MM.1S (cell line): Measurements from ENCODE around the gene LRRC10B.

Experiments used
- DNase-seq: peaks from one replicate; pipeline ENCODE4 v3.0.0-alpha.2; 2015
- H2AFZ ChIP-seq: fragments of 300-600 bp; sonication (generic); 2 replicates; pipeline ENCODE4 v1.6.0; 2016; ENCODE audit warnings: antibody characterized with exemption, low read length
- H3F3A ChIP-seq: fragments of 300-600 bp; sonication (generic); 2 replicates; pipeline ENCODE4 v1.6.1; 2016; ENCODE audit warnings: mild to moderate bottlenecking, antibody characterized with exemption, low read length, moderate library complexity, mixed read lengths; ENCODE audit not compliant: insufficient read depth
- H3K27ac ChIP-seq: fragments of 300-600 bp; sonication (generic); 2 replicates; pipeline ENCODE4 v1.5.1; 2016; ENCODE audit warnings: mild to moderate bottlenecking, low read length
- H3K27me3 ChIP-seq: fragments of 300-600 bp; sonication (generic); replicated peaks from 2 replicates; pipeline ENCODE4 v1.6.0; 2016; ENCODE audit warnings: low read length; ENCODE audit not compliant: insufficient read depth
- H3K36me3 ChIP-seq: fragments of 300-600 bp; sonication (generic); replicated peaks from 2 replicates; pipeline ENCODE4 v1.6.1; 2016; ENCODE audit warnings: mild to moderate bottlenecking, low read length, mixed read lengths; ENCODE audit not compliant: insufficient read depth
- H3K4me1 ChIP-seq: fragments of 300-600 bp; sonication (generic); 2 replicates; pipeline ENCODE4 v1.6.1; 2016; ENCODE audit warnings: low read length, mixed read lengths
- H3K4me2 ChIP-seq: fragments of 300-600 bp; sonication (generic); 2 replicates; pipeline ENCODE4 v1.6.0; 2016; ENCODE audit warnings: low read depth, low read length
- H3K4me3 ChIP-seq: fragments of 300-600 bp; sonication (generic); 2 replicates; pipeline ENCODE4 v1.5.1; 2016; ENCODE audit warnings: low read length, mixed read lengths
- H3K79me2 ChIP-seq: fragments of 300-600 bp; sonication (generic); 2 replicates; pipeline ENCODE4 v1.6.1; 2016; ENCODE audit warnings: mixed run types, low read length, mixed read lengths
- H3K9ac ChIP-seq: fragments of 300-600 bp; sonication (generic); 2 replicates; pipeline ENCODE4 v1.6.1; 2016; ENCODE audit warnings: low read length, mixed read lengths
- H3K9me2 ChIP-seq: fragments of 300-600 bp; sonication (generic); replicated peaks from 2 replicates; pipeline ENCODE4 v1.6.1; 2016; ENCODE audit warnings: mild to moderate bottlenecking, low read length, mixed read lengths; ENCODE audit not compliant: insufficient read depth
- H3K9me3 ChIP-seq: fragments of 300-600 bp; sonication (generic); replicated peaks from 2 replicates; pipeline ENCODE4 v1.6.1; 2016; ENCODE audit warnings: mild to moderate bottlenecking, low read length, mixed read lengths; ENCODE audit not compliant: insufficient read depth
- H4K20me1 ChIP-seq: fragments of 300-600 bp; sonication (generic); 2 replicates; pipeline ENCODE4 v1.6.1; 2016; ENCODE audit warnings: mild to moderate bottlenecking, low read length, moderate library complexity, mixed read lengths; ENCODE audit not compliant: insufficient read depth
- EZH2 ChIP-seq: fragments of 300-600 bp; sonication (generic); optimal IDR thresholded peaks from 2 replicates; pipeline ENCODE3; 2017; ENCODE audit warnings: low read depth, mild to moderate bottlenecking, antibody characterized with exemption, low read length, mixed read lengths
- EZH2phosphoT487 ChIP-seq: fragments of 300-600 bp; sonication (generic); IDR thresholded peaks from 2 replicates; pipeline ENCODE4 v1.6.1; 2018; ENCODE audit warnings: antibody characterized with exemption, low read length
- TF ChIP-seq, protein P1 (sequence below): fragments of 300-600 bp; sonication (generic); IDR thresholded peaks from 2 replicates; pipeline ENCODE4 v1.5.1; 2016; ENCODE audit warnings: antibody characterized with exemption, low read length, mixed read lengths

Gene LRRC10B

DNA sequence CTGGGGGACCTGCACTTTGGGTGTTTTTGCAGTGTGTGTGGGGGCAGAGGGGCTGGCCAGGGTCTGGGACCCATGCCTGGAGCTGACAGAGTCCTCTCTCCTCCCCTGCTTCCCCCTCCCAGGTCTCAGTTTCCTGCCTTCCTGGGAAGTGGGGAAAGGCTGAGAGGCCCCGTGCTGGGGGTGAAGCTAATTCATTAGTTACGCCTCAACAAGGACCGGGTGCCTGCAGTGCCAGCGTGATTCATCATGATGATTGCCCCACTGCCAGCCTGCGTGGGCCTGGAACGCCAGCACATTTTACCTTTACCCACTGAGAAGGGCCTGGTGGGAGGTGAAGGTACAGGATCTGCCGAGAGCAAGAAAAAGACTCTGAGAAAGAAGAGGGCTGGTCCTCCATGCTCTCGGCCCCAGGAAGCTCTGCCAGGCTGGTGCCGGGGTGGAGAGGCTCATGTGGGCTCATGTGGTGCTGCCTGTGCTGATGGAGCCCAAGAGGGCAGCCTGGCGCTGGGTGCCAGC, 2.9 kb upstream of the LRRC10B start:
- DNase-seq = no peak
- Histone ChIP-seq H3K9me3 (no peaks in the 10 kb centered on the region), H3K27ac (no peak overlapping the region), H3K79me2 (no peaks in the 10 kb centered on the region), H3K36me3 (no peaks in the 10 kb centered on the region), H3K4me2 (no peak overlapping the region), H3K4me3 (no peak overlapping the region), H3F3A (no peaks in the 10 kb centered on the region), H3K4me1 (no peaks in the 10 kb centered on the region), H3K9ac (no peak overlapping the region), H3K9me2 (no peaks in the 10 kb centered on the region), H2AFZ (no peak overlapping the region), H3K27me3 (peaks cover 56% of the 10 kb centered on the region), H4K20me1 (no peaks in the 10 kb centered on the region)
- TF ChIP-seq, protein P1, sequence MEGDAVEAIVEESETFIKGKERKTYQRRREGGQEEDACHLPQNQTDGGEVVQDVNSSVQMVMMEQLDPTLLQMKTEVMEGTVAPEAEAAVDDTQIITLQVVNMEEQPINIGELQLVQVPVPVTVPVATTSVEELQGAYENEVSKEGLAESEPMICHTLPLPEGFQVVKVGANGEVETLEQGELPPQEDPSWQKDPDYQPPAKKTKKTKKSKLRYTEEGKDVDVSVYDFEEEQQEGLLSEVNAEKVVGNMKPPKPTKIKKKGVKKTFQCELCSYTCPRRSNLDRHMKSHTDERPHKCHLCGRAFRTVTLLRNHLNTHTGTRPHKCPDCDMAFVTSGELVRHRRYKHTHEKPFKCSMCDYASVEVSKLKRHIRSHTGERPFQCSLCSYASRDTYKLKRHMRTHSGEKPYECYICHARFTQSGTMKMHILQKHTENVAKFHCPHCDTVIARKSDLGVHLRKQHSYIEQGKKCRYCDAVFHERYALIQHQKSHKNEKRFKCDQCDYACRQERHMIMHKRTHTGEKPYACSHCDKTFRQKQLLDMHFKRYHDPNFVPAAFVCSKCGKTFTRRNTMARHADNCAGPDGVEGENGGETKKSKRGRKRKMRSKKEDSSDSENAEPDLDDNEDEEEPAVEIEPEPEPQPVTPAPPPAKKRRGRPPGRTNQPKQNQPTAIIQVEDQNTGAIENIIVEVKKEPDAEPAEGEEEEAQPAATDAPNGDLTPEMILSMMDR = no peak

DNA sequence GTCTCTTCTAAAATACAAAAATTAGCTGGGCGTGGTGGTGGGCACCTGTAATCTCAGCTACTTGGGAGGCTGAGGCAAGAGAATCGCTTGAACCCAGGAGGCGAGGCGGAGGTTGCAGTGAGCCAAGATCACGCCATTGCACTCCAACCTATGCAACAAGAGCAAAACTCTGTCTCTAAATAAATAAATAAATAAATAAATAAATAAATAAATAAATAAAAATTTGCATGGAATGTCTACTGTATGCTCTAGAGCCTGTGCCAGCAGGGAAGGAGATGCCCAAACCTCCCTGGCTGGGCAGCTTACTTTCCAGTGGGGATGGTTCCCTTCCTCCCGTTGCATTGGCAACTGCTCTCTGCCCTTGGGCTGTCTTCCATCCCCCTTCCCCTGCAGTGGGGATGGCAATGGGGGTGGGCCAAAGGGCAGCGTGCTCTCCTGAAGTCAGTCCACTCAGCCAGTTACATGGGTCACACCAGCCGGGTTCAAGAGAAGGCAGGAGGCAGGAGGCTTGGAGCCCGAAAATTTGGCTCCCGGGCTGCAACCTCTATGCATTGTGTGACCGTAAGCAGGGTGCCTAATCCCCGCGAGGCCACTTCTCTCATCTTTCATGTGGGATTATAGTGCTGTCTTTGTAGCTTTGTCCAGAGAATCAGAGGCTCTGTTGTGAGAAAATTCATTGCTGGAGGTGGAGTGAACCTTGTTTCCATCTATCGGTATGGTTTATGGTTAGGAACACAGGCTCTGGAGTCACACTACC, 1.4 kb upstream of the LRRC10B start:
- H3F3A ChIP-seq = no peaks in the 10 kb centered on the region
- H3K27me3 ChIP-seq = peaks cover 70% of the 10 kb centered on the region
- no peak overlapping the region for H3K4me2 ChIP-seq
- DNase-seq = no peak
- no peak for TF ChIP-seq EZH2
- TF ChIP-seq, protein P1 = no peak
- no peak for TF ChIP-seq EZH2phosphoT487
- H2AFZ ChIP-seq = no peak overlapping the region
- no peaks in the 10 kb centered on the region for H4K20me1 ChIP-seq
- no peak overlapping the region for H3K27ac ChIP-seq
- H3K4me1 ChIP-seq = no peaks in the 10 kb centered on the region
- H3K9me2 ChIP-seq = no peaks in the 10 kb centered on the region
- no peak overlapping the region for H3K9ac ChIP-seq
- no peaks in the 10 kb centered on the region for H3K9me3 ChIP-seq
- H3K79me2 ChIP-seq = no peaks in the 10 kb centered on the region
- H3K4me3 ChIP-seq = no peak overlapping the region
- no peaks in the 10 kb centered on the region for H3K36me3 ChIP-seq

DNA sequence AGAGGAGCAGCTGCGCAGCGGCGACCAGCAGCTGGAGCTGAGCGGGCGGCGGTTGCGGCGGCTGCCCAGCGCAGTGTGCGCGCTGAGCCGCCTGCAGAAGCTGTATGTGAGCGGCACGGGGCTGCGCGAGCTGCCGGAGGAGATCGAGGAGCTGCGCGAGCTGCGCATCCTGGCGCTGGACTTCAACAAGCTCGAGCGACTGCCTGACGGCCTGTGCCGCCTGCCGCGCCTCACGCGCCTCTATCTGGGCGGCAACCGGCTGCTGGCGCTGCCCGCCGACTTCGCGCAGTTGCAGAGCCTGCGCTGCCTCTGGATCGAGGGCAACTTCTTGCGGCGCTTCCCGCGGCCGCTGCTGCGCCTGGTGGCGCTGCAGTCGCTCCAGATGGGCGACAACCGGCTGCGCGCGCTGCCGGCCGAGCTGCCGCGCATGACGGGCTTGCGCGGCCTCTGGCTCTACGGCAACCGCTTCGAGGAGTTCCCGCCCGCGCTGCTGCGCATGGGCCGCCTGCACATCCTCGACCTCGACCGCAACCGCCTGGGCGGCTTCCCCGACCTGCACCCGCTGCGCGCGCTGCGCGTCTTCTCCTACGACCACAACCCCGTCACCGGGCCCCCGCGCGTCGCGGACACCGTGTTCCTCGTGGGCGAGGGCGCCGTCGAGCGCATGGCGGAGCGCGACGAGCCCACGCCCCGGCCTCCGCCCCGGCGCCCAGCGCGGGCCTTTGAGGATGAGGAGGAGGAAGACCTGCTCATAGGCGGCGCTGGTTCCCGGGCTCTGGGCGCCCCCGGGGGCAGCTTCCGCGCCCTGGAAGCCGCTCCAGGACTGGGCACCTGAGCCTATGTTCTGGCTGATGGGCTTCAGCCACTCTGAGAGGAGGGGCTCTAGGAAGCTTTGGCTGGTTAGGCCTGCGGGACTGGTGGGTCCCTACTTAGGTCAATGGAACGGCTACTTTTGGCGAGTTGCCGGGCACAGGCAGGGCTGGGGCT, 787 bp downstream of the LRRC10B start:
- no peaks in the 10 kb centered on the region for H4K20me1 ChIP-seq
- no peak overlapping the region for H2AFZ ChIP-seq
- peaks cover 82% of the 10 kb centered on the region for H3K27me3 ChIP-seq
- H3F3A ChIP-seq = no peaks in the 10 kb centered on the region
- no peak overlapping the region for H3K9ac ChIP-seq
- H3K4me2 ChIP-seq = no peak overlapping the region
- H3K27ac ChIP-seq = no peak overlapping the region
- no peaks in the 10 kb centered on the region for H3K79me2 ChIP-seq
- peak; percentile 12 for DNase-seq
- H3K9me3 ChIP-seq = no peaks in the 10 kb centered on the region
- H3K36me3 ChIP-seq = no peaks in the 10 kb centered on the region
- no peaks in the 10 kb centered on the region for H3K4me1 ChIP-seq
- TF ChIP-seq, protein P1 = no peak
- TF ChIP-seq EZH2phosphoT487 (no peak), EZH2 (no peak)
- no peaks in the 10 kb centered on the region for H3K9me2 ChIP-seq
- no peak overlapping the region for H3K4me3 ChIP-seq
